Measurements from ENCODE around the gene KBTBD4.
"Not testable (repeated sequence)": the region's sequence is repeated elsewhere in the genome, so short reads cannot be mapped to it uniquely, and the experiment has no call there.

The KBTBD4 gene

DNA sequence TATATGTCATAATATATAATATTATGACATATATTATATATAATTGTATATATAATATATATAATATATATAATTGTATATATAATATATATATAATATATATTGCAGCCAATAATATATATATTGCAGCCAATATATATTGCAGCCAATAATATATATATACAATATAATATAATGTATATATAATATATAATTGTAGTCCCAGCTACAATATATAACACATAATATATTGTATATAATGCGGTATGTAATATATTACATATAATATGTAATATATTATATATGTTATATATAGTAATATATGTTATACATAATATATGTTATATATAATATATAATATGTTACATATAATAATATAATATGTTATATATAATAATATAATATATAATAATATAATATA lies 20.1 kb downstream of the KBTBD4 start:
- no peak for DNase-seq

DNA sequence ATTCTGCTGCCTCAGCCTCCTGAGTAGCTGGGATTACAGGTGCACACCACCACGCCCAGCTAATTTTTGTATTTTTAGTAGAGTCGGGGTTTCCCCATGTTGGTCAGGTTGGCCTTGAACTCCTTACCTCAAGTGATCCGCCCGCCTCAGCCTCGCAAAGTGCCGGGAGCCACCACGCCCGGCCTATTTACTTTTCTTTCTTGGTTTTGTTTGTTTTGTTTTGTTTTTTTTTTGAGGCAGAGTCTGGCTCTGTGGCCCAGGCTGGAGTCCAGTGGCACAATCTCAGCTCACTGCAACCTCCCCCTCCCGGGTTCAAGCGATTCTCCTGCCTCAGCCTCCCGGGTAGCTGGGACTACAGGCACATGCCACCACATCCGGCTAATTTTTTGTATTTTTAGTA lies 21.8 kb downstream of the KBTBD4 start:
- DNase-seq, result not testable (repeated sequence)

DNA sequence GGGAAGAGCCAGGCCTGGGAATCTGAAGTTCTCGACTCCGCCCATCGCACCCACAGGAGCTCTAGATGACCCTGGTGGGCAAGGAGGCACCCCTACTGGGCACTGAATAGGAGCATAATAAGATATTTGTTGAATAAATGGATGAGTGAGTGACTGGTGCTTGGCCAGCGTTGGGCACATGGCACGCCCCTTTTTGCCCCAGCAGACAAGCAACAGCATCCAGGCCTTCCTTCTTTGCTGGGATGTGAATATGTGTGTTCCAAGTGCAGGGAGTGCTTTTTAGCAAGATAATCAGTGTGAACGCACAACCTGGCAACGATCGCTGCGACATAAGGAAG lies 25.4 kb downstream of the KBTBD4 start:
- DNase-seq, result peak; percentile 50

DNA sequence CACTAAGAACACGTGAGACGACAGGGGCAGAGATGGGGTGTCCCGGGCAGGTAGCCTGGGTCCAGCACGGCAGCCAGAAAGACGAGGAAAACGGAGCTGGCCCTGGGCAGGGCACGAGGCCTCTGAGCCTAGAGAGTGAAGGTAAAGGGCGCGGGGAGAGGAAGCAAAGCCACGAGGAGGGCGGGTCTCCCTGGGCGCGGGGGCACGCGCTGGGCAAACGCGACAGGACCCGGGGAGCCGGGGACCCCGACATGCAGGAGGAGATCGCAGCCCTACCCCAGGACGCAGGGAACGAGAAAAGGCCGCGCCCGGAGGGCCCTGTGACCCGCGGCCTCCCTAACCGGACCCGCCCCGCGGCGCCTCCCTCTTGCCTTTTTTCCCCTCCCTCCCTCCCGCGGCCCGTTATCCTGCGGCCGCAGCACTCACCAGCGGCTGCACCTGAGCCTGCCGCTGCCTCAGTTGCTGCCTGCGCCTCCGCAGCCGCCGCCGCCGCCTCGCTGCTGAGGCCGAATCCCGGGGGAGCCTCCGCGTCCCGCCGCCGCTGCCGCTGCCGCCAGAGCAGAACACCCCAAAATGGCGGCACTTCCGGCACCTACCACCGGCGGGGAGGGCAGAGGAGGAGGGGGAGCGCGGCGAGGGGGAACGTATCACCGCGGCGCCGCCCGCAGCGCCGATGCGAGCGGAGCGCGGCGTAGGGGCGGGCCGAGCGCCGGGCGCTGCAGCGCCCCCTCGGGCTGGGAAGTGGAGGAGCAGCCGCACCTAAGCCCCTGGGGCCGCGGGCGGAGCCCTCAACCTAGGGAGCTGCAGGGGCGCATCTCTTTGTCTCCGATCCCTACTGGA lies 26.0 kb downstream of the KBTBD4 start, which contains the start of gene CELF1:
Gene CELF1 (minus strand): TSS at position 567 of the 840 bp plus-strand sequence. CDS start 53,609 bp downstream, outside the sequence.
- peak; percentile 62 for DNase-seq

DNA sequence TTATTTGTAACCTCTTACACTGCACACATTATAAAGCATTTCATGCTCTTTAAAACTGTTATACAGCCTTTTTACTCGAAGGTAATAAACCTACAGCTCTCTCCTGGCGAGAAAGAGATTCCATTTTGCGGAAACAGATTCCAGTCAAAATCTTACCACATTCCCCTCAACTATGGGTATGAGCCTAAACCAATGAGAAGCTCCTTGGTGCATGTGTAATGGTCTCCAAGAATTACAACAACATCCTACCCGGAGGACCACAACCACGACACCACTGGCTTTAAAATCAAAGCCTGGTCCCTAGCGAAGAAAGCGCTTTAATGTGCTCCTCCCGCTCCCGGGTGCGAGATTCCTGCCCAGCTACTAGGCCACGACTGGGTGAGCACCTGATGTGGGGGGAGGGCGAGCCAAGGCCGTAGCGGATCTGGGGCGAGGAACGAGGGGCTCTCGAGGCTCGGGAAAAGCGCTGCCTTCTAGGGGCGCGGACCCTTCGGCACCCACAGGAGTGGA lies 26.7 kb downstream of the KBTBD4 start:
- no peak for DNase-seq

DNA sequence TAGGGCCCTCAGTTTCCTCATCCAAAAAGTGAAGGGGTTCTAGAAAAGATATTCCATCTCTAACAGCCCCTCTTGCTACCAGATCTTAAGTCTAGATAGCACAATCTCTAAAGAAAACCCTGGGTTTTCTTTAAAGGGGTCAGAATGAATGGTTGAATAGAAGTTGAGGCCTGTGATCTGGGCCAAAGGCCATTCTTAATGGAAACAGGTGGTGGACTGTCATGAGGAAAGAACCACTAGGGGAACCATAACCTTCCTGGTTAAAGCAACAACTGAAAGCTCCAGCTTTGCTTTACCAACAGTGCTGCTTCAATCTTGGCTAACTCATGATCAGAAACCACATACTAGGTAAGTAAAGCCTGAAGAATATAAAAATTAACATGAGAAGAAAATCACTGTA lies 27.7 kb downstream of the KBTBD4 start:
- DNase-seq, result no peak

DNA sequence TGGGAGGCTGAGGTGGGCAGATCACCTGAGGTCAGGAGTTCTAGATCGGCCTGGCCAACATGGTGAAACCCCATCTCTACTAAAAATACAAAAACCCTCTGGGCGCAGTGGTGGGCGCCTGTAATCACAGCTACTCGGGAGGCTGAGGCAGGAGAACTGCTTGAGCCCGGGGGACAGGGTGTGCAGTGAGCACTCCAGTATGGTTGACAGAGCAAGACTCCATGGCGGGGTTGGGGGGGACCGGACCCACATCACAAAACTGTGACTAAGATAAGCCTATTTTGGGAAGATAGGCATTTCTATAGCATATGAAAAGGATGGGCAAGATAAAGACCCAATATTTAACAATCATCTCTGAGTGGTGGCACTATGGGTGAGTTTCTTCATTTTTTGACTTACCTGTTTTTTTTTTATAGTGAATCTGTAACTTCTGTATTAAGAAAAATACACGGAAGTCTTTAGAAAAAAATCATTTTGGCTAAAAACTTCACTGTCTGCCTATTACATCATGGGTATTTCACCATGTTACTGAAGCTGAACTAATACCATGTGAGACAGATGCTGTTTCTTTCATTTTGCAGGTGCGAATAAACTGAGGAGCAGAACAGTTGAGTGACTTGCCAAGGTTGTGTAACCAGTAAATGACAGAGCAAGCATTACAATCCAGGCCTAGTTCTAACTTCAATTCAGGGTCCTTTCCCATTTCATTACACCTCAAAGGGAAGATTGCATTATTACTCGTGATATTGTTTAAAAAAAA lies 28.3 kb downstream of the KBTBD4 start:
- no peak for DNase-seq

DNA sequence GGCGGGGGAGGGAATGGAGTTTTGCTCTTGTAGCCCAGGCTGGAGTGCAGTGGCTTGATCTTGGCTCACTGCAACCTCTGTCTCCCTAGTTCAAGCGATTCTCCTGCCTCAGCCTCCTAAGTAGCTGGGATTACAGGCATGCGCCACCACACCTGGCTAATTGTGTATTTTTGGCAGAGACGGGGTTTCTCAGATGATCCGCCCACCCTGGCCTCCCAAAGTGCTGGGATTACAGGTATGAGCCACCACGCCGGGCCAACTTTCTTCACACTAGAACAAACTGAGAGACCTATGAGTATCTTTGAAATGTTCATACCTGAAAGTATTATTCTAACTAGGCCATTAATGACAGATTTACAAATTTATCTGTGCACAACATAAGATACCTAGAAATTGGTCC lies 32.5 kb downstream of the KBTBD4 start:
- not testable (repeated sequence) for DNase-seq

DNA sequence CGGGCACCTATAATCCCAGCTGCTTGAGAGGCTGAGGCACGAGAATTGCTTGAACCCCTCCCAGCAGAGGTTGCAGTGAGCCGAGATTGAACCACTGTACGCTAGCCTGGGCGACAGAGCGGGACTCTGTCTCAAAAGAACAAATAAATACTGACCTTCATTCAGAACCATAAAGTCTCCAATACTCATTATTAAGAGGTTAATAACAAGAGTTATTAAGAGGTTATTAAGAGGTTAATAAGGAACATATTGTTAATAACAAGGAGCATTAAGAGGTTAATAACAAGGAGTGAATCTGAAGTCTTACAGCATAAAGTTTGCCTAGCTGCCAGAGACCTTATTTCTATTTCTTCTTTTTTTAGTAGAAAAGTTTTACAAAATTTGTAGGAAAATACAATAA lies 33.5 kb downstream of the KBTBD4 start:
- no peak for DNase-seq

DNA sequence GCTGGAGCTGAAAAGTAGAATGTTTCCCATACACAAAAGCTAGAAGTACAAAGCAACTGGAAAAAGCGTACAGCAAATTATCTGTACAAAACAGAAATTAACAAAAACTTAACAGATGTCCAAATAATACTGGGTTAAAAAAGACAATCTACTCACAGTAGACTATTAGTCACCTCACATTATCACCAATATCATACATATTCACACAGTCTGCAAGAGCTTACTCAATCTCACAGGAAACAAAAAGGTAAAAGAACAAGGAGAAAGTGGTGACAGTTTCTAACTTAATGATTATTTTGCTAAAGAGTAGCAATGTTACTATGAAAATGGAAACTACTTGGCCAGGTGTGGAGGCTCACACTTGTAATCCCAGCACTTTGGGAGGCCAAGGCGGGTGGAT lies 37.7 kb downstream of the KBTBD4 start:
- no peak for DNase-seq

DNA sequence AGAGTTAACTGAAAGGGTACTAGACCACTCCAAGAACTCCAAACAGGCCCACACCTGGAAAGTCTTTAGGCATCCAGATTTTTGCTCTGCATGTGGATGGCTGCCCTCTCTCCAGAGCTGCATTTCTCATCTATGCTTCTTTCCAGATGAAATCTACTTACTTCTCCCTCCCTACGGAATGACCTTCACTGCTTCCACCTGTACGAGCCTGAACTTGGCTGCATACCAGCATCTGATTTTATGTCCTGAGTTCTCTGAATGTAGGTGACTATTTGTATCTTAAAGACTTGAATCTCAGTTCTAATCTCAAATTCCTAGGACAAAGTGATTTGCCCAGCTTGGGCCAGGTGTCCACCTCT lies 39.1 kb downstream of the KBTBD4 start:
- no peak for DNase-seq

DNA sequence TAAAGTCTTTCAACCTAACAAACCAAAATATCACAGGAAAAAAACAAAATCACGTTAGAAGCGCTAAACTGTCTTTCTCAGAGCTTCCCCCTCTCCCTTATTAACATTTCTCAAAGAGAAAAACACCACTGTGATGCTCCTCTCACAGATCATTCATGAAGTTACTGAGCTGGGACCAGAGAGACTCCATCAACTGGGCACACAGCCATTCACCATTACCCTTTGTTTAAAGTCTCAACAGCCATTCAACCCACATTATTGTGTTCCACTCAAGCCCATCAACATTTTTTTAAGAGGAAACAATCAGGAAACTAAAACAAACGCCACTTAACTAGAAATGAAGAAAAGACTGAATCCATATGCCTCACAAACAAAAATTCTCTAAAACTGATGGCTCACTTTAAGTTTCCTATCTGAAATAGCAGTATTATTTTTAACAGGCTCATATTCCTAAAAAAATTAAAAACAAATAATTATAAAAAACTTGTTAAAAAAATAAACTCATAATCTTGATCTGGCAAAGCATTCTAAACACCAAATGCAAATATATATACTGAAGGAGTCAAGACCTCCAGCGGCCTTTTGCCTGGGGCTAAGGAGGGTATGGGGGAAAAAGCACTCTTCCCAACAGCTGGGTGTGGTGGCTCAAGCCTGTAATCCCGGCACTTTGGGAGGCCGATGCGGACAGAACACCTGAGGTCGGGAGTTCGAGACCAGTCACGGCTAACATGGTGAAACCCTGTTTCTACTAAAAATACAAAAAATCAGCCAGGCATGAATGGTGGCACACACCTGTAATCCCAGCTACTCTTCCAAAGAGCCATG lies 39.8 kb downstream of the KBTBD4 start:
- DNase-seq, result no peak

DNA sequence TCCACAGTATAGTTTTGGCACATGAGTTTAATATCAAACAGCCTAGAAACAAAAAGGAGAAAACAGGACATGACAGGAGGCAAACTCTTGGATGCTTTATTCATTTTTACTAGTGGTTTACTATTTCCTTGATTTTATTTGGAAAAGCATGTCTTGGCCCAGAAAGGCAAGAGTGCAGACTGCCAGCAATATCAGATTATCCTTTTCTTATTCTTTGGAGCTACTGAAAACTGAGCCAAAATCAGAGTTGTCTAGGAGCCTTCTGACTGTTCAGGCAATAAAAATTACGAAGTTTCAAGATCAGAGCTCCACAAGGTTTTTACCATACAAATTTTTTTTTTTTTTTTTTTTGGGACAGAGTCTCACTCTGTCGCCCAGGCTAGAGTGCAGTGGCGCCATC lies 41.9 kb downstream of the KBTBD4 start:
- DNase-seq, result no peak

DNA sequence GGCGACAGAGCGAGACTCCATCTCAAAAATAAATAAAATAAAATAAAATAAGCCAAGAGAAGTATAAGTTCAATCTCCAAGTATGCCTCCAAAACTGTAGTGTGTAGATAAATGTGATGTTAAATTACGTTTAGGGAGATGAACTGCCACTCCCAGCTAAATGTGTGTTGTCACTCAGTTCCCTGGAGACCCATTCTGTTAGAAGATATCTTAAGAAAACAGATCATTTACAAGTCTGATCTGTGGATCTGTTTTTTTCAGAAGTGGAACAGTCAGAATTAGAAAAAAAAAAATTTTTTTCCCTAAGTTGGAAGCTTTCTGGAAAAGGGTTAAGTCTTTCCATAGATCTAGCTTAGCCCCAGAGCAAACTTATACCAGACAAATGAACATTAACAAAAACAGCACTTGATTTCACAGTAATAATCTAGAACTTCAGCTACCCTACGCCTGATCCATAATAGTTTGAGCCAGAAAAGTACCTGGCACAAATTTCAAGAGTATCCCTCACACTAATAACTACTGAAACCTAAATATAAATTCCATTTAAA lies 44.0 kb downstream of the KBTBD4 start:
- no peak for DNase-seq

DNA sequence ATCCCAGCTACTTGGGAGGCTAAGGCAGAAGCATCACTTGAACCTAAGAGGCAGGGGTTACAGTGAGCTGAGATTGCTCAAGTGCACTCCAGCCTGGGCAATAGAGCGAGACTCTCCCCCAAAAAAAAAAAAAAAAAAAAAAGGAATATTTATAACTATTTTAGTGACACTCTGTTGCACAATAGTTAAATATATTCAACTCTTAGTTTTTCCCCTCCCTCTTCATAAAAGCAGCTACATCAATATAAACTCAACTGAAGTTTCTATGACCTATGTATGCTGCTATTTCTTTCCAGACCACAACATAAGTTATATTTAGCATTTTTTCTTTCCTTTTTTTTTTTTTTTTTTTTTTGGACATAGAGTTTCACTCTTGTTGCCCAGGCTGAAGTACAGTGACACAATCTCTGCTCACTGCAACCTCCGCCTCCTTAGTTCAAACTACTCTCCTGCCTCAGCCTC lies 45.0 kb downstream of the KBTBD4 start:
- no peak for DNase-seq

DNA sequence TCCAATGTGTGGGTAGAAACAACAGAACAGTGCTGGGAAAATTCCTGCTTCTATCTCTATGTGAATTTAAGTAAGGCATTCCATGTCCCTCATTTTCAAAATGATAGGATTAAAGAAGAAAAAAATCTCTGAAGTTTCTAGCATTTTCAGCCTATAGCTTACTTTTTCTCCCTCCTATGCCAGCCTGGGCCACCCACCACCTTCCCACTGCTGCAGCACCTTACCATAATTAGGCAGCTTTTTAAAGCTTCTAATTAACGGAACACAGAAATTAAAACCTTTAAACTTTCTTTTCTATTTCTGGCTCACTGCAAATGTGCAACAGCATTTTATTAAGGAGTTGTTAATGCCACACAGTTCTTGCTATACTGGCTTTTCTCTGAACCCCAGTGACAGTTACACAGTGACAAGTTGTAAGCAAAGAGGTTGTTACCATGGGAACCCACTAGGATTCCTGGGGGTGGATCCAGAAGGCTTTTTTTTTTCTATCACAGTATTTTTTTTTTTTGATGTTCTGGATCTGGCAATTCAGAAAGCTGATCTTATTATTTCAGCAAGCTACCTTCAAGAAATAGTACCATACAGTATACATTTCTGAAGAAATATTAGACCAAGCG lies 46.1 kb downstream of the KBTBD4 start:
- no peak for DNase-seq

DNA sequence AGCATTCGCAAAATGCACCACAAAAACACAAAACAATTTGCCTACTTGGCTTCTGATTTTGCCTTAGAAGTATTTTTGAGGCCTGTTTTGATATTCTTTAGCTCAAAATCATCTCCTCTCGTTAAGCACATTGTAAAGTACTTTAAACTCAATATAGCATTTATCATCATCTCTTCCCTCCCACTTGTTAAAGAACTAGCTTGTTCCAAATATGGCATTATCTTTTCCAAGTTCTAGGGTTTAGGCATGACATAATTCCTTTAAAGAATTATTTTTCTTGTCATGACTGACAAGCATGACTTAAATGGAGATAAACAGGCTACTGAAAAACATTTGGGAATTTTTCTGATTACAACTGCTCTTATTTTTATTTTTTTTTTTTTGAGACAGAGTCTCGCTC lies 47.1 kb downstream of the KBTBD4 start:
- DNase-seq, result no peak

DNA sequence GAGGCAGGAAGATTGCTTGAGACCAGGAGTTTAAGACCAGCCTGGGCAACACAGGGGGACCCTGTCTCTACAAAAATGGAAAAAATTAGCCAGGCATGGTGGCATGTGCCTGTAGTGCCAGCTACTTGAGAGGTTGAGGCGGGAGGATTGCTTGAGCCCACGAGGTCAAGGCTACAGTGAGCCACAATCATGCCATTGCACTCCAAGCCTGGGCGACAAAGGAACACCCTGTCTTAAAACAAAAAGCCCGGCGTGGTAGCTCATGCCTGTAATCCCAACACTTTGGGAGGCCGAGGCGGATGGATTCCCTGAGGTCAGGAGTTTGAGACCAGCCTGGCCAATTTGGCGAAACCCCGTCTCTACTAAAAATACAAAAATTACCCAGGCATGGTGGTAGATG lies 48.0 kb downstream of the KBTBD4 start:
- not testable (repeated sequence) for DNase-seq

DNA sequence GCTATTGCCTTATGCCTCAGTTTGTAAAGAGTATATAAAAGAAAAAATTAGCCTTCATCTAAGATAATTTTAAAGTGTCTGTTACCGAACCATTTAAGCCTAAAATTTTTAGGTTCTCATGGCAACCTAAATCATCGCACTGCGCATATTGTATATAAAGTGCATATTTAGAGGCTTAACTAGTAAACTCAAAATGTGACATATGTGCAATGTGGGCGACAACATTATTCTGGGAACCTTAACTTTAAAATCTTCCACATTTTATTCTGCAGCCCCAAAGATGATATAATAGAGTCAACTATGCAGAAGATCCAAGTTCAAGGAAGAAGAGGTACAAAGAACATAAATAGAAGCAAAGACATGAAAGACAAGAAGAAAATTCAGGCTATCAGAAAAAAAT lies 48.8 kb downstream of the KBTBD4 start:
- no peak for DNase-seq

DNA sequence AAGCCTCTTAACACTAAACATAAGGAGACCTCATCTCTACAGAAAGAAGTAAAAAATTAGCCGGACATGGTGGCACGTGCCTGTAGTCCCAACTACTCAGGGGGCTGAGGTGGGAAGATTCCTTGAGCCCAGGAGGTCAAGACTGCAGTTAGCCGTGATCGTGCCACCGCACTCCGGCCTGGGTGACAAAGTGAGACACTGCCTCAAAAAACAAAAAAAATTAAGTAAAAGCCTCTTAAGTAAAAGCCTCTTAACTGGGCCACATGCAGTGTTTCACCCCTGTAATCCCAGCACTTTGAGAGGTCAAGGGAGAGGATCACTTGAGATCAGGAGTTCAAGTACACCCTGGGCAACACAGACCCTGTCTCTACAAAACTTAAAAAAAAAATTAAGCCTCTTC lies 51.6 kb downstream of the KBTBD4 start:
- DNase-seq, result no peak

DNA sequence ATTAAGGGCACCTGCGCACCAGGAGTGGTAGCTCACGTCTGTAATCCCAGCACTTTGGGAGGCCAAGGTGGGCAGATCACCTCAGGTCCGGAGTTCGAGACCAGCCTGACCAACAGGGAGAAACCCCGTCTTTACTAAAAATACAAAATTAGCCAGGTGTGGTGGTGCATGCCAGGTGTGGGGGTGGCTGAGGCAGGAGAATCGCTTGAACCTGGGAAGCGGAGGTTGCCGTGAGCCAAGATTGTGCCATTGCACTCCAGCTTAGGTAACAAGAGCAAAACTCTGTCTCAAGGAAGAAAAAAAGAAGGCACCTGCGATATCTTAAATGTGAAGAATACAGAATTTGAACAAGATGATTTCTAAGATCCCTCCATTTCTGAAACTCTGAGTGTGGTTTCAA lies 52.7 kb downstream of the KBTBD4 start:
- not testable (repeated sequence) for DNase-seq

DNA sequence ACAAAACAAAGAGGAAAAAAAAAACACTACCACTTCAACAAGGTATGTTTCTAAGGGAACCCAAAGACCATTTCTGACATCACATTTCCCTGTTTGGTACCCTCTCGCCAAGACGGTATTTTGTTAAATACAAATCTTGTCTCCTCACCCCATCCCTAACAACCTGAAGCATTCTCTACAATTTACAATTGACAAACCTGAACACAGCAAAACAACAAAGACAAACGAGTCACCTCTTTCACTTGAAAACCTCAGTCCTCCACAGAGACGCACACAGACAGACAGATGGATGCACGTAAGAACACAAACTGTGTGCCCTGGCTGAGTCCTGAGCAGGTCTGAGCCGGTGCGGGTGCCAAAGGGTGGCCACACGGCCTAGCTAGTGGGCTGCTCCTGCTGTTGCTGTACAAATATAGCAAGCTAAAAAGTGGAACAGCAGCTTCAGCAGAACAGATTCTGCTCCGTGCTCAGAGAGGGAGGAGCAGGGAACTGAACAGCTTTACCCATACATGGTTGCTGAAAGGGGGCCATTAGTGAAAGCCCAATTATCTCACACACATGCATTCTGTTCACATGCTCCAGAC lies 54.4 kb downstream of the KBTBD4 start:
- DNase-seq, result peak; percentile 87

Data from DMS 273 treated with DMSO at 0.1 percent for 48 hours (cell line).